DLD1 (cell line): Measurements from ENCODE around the gene SDC4.

ENCODE experiments used
- in situ Hi-C: cut with HindIII; loops from 2 replicates; pipeline ENCODE4 v1.10.0; 2017; ENCODE audit warnings: low sequenced_read_pairs

The SDC4 gene

GRCh38 chr20:45303586-45304463, 44.4 kb downstream of the SDC4 start:
- in situ Hi-C loops: no loop called here

GRCh38 chr20:45301824-45302271, 46.4 kb downstream of the SDC4 start:
- in situ Hi-C loops: no loop called here

- in situ Hi-C loops: no loop called here
Observed at GRCh38 chr20:45300961-45301360, 47.3 kb downstream of the SDC4 start.

DNA sequence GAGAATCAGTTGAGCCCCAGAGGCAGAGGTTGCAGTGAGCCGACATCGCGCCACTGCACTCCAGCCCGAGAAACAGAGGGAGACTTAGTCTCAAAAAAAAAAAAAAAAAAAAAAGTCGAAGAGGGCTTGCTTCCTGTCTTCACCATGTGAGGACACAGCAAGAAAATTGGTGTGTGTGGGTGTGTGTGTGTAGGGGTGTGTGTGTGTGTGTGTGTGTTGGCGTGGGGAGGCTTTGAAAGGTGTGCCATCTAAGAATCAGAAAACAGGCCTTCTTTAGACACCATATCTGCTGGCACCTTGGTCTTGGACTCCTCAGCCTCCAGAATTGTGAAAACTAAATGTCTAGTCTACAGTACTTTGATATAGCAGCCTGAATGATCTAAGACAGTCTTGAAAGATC, 48.4 kb downstream of the SDC4 start:
- in situ Hi-C loops: loop anchor here (25.0 kb wide), 1 partner anchor 112 kb away; no protein-coding TSS in a partner anchor

- in situ Hi-C loops: loop anchor here (25.0 kb wide), 1 partner anchor 111 kb away; no protein-coding TSS in a partner anchor
Observed at GRCh38 chr20:45297786-45298497, 50.3 kb downstream of the SDC4 start.

GRCh38 chr20:45294659-45295058, 53.6 kb downstream of the SDC4 start:
- in situ Hi-C loops: loop anchor here (25.0 kb wide), 1 partner anchor 107 kb away; no protein-coding TSS in a partner anchor

DNA sequence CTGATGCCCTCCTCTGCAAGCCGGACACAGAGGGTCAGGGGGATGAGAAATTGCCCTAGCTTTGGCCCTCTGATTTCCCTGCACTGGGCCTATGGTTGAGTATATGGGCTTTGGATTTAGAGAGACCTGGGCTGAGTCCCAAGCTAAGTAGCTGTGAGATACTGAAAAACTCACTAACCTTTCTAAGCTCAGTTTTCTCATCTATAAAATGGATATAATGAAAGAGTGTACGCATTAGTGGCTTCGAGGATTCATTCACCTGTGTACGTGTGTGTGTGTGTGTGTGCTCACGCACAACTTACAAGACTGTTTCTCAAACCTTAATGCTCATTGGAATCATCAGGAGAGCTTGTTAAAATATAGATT, 54.2 kb downstream of the SDC4 start:
- in situ Hi-C loops: loop anchor here (25.0 kb wide), 1 partner anchor 107 kb away; no protein-coding TSS in a partner anchor

DNA sequence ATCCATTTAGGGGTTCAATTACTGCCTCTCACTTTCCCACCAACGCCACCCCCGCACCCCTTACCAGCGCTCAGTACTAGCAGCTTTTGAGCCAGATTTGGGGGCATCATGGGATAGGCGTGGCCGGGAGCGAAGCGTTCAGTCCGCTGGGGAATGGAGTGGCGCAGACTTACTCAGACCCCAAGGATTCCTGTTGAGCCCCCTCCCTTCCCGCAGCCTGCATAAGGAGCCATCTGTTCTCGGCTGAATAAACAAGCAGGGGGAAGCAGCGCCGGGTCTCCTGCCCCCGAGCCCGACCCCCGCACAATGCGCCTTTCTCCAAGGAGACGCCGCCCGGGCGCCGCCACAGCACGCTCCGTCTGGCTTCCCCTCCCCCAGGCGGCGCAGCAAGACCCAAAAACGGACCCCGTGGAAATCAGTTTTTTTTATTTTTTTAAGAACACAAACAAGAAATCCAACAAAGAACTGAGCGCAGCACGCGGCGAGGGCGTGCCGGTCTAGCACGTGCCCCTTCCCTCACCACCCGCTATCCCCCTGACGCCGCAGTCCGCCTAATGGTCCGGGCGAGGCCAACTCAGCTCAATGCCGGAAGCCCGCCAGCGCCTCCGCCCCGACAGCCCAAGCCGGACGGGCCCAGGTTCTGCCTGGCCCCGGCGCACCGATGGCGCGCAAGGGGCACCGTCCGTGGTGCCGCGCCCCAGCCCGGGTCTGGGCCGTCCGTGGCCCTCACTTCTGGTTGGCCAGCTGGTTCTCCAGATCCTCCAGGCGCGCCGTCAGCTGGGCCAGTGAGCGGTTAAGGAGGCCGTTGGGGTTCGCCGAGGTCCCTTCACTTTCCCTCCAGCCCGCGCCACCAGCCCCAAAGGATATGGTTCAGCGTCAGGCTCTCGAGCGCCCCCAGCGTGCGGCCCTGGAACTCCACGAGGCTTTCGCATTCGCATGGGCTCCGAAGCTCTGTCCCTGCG, 54.9 kb downstream of the SDC4 start:
- in situ Hi-C loops: loop anchor here (25.0 kb wide), 1 partner anchor 106 kb away; no protein-coding TSS in a partner anchor

- in situ Hi-C loops: loop anchor here (25.0 kb wide), 1 partner anchor 105 kb away; no protein-coding TSS in a partner anchor
Observed at GRCh38 chr20:45292343-45292742, 55.9 kb downstream of the SDC4 start.

DNA sequence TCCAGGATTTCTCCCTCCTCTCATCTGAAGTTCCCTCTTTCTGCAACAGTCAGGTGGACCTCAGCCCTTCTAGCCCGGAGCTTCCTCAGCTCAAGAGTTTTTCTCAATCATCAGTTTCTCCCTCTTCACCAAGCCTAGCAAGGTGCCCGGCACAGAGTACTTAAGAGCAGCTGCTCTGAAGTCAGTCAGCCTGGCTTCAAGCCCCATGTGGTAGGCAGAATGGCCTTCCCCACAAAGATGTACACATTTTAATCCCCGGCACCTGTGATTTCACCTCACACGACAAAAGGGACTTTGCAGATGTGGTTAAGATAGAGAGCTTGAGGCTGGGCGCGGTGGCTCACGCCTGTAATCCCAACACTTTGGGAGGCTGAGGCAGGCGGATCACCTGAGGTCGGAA, 56.7 kb downstream of the SDC4 start:
- in situ Hi-C loops: loop anchor here (25.0 kb wide), 1 partner anchor 104 kb away; no protein-coding TSS in a partner anchor

GRCh38 chr20:45290677-45291355, 57.4 kb downstream of the SDC4 start:
- in situ Hi-C loops: loop anchor here (25.0 kb wide), 1 partner anchor 104 kb away; no protein-coding TSS in a partner anchor

DNA sequence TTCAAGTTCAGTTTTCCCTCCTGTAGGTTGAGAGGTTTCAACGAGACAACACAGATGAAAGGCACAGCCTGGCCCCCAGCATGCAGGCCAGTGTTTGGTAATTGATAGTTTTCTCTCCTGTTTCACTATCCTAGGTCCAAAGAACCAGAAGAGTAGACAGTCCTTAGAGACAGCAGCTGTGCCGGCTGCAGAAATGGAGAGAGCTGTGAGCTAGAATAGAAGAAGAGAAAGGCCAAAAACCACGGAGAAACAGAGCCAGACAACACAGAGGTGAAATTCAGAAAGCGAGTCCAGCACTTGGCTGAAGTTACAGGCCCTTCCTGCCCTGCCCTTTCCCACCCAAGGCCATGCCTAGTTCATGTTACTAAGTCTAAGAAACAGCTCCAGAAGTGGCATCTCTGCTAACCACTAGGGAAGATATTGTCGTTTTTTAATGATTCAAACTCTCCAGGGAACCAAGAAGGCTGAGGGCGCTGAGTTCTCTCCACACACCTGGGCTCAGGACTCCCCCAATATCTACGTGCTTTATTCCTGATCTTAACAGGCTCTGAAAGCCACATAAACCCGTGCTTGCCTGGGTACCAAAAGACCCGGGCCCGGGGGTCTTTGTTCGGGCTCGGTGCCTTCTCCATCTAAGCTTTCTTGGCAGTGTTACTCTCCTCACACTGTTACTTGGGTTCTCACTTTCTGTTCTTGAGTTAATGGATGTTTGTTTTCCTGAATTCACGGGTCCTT, 58.1 kb downstream of the SDC4 start:
- in situ Hi-C loops: loop anchor here (25.0 kb wide), 1 partner anchor 103 kb away; no protein-coding TSS in a partner anchor

DNA sequence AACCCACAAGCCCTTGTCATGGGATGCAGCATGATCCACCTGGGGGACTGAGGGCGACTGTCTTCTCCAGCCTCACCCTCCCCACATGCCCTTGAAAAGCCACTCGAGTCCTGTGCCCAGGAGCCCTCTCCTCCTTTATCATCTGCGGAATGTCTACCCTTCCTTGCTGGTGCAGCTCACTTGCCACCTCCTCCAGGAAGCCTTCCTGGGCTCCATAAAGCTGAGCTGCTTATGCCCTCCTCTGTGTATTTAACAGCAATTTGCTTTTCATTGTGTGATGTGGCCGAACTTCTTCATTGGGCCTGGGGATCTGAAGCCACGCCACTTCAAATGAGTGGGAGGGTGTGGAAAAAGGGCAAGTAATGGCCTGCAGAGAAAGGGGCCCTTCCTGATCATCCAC, 59.4 kb downstream of the SDC4 start:
- in situ Hi-C loops: loop anchor here (25.0 kb wide), 1 partner anchor 102 kb away; no protein-coding TSS in a partner anchor

DNA sequence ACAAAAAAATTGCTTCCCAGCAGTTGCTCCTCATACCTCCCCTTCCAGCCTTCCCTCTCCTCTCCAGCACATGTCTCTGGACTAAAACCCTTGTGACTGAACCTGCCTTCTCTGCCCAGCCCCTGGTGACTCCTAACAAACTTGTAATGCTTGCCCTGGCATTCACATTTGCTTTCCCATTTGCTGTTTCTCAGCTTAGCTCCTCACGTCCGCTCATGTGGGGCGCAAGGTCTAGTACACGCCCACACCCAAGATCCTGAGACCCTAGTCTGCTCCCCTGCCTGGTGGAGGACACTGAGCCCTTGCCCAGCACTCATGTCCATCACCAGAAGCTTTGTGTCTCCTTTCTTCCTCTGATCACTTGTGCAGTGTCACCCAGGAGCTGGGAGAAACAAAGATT, 59.8 kb downstream of the SDC4 start:
- in situ Hi-C loops: loop anchor here (25.0 kb wide), 1 partner anchor 101 kb away; no protein-coding TSS in a partner anchor

DNA sequence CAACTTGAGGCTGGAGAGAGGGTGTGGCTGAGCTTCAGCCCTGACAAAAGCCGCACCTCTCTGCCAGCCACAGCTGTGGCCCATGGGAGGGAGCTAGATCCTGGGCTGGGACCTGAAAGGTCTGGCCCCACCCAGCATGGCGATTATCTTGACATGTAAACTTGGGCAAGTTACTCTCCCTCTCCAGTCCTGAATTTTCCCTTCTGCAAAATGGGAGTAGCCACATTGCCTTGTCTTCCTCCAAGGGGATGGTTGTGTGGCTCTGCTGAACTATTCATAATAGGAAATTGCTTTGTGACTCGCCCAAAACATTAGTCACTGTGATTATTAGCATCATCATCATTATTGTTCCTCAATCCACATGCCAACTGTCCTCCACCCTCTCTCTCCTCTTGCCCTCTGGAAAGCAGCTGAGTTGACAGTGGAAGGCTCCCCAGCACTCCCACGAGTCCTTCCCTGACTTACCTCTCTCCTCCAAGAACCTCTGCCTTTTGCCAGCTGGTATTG, 64.6 kb downstream of the SDC4 start:
- in situ Hi-C loops: loop anchor here (25.0 kb wide), 1 partner anchor 96 kb away; no protein-coding TSS in a partner anchor

GRCh38 chr20:45282700-45283550, 65.3 kb downstream of the SDC4 start:
- in situ Hi-C loops: loop anchor here (25.0 kb wide), 1 partner anchor 96 kb away; no protein-coding TSS in a partner anchor

DNA sequence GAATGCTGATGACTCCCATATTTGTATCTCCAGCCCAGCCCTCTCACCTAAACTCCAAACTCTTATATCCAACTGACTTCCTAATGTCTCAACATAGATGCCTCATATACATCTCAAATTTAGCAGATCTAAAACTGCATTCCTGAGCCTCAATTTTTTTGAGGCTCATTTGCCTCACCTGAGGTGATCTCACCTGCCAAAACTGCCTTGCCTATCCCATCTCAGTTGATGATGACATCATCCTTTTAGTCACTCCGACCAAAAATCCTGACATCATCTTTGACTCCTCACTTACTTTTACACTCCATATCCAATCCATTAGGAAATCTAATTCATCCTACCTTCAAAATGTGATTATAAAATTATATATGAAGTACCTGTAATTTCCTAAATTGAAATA, 68.2 kb downstream of the SDC4 start:
- in situ Hi-C loops: loop anchor here (25.0 kb wide), 1 partner anchor 93 kb away; no protein-coding TSS in a partner anchor
